ENCODE measurements around the gene SERP2.

- no peak for TF ChIP-seq ESRRA (IDR thresholded peaks at IDR 0.05; ENCODE audit: low read length)
- no peak for TF ChIP-seq USF2 (IDR thresholded peaks at IDR 0.05; ENCODE audit: borderline replicate concordance, low read depth, low read length)
- no peak for TF ChIP-seq SIN3A (IDR thresholded peaks at IDR 0.05; ENCODE audit: low read depth, low read length)
- no peak for TF ChIP-seq ZBTB33 (IDR thresholded peaks at IDR 0.05)
- TF ChIP-seq SRF (IDR thresholded peaks at IDR 0.05; ENCODE audit: low read depth in 2 of 2, low read length in 2 of 2) = no peak
- no peak for TF ChIP-seq REST (IDR thresholded peaks at IDR 0.05; ENCODE audit: low read depth, low read length)
- no peak for TF ChIP-seq EZH2 (IDR thresholded peaks at IDR 0.05; ENCODE audit: borderline replicate concordance, control insufficient read depth, low read depth, low read length)
Measured at GRCh38 chr13:44394658-44395057, 21.0 kb downstream of the SERP2 start.

Data from GM12878 (cell line).